ENCODE measurements around the gene SSUH2. TPM values are rescaled to one million over a fixed set of nuclear protein-coding genes. Genes with fewer than 3 reads are reported as not detected.

SSUH2 gene
- total RNA-seq, 4 donors from 2014 or later: 0.13 to 0.19 TPM; not detected in 2

DNA sequence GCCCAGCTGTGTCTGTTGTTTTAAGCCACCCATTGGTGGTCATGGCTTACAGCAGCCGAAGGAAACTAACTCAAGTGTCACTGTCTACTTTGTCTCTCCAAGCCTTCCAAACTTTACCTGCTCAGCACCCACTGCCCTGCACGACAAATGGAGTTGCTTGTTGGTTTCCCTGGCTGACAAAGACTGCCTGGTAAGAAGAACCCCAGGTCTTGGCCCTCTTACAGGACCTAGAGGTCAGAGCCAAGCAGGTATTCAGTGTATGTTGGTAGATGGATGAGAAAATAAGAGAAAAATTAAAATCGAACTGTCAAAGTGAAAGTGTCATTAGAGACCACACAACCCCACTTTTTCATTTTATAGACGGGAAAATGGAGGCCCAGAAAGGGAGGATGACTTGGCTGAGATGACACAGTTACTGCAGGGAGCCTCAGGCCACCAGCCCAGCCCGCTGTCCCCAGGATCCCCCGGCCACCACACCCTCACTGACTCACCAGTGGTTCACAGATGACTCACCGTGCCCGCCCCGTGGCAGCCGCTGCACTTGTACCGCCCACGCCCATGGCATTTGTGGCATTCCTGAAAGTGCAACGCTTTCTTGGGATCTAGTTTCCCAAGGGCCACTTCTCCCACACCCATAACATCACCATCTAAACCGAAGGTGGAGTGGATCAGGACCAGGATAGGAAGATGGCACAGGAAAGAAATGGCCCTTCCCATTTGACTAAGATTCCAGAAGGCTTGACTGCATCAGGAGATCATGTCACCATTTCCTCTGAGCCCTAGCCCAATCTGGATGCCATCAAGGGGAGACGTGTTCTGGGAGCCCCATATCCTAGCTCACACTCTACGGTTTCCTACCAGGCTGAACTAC, 15.2 kb downstream of the SSUH2 start:
- H3K27me3 ChIP-seq: no peaks in the 10 kb centered on the region
- no peaks in the 10 kb centered on the region for H3K36me3 ChIP-seq
- TF ChIP-seq, protein P1, sequence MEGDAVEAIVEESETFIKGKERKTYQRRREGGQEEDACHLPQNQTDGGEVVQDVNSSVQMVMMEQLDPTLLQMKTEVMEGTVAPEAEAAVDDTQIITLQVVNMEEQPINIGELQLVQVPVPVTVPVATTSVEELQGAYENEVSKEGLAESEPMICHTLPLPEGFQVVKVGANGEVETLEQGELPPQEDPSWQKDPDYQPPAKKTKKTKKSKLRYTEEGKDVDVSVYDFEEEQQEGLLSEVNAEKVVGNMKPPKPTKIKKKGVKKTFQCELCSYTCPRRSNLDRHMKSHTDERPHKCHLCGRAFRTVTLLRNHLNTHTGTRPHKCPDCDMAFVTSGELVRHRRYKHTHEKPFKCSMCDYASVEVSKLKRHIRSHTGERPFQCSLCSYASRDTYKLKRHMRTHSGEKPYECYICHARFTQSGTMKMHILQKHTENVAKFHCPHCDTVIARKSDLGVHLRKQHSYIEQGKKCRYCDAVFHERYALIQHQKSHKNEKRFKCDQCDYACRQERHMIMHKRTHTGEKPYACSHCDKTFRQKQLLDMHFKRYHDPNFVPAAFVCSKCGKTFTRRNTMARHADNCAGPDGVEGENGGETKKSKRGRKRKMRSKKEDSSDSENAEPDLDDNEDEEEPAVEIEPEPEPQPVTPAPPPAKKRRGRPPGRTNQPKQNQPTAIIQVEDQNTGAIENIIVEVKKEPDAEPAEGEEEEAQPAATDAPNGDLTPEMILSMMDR (IDR thresholded peaks at IDR 0.05): no peak
- no peak for TF ChIP-seq POLR2A (IDR thresholded peaks at IDR 0.05)
- H3K9me3 ChIP-seq: no peaks in the 10 kb centered on the region
- peaks cover 0 to 42% (median 8%) of the 10 kb centered on the region in 3 donors for H3K4me1 ChIP-seq
- H3K27ac ChIP-seq: peak overlapping the region in 3 of 4 donors; percentile 21 to 48 (median 39)
- DNase-seq: no peak
- 26 to 29% methylated on average over 13 to 16 of the region's 16 CpGs for WGBS, 2 donors
- intact Hi-C loops (cut with DNase I): no loop called here
- no peak overlapping the region for H3K4me3 ChIP-seq

DNA sequence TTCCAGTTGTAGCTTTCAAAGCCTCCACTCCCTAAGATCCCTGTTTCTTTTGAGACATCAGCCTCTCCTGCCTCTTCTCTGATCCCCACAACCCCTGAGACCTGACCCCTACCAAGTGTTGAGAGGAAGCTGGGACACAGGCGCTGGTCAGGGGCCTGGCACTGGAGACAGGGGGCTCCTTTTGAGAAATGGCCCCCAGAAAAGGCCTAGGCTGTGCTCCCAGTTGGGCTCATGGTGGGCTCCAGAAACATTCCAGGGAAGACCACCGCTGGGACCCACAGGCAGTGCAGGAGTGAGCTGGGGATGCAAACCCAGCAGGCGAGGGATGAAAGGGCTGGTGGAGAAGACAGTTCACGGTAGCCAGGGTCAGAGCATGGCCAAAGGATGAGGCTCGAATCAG, 16.6 kb downstream of the SSUH2 start:
- no peak for DNase-seq
- Histone ChIP-seq H3K4me1 (peaks cover 0 to 40% (median 8%) of the 10 kb centered on the region in 3 donors), H3K4me3 (no peak overlapping the region), H3K27ac (no peak overlapping the region), H3K9me3 (no peaks in the 10 kb centered on the region), H3K36me3 (no peaks in the 10 kb centered on the region), H3K27me3 (peaks cover 0 to 5% (median 0%) of the 10 kb centered on the region in 4 donors)
- intact Hi-C loops (cut with DNase I): no loop called here
- WGBS, 2 donors: 90 to 98% methylated on average over 3 to 4 of the region's 5 CpGs
- no peak for TF ChIP-seq POLR2A (IDR thresholded peaks at IDR 0.05)
- TF ChIP-seq, protein P1 (IDR thresholded peaks at IDR 0.05): no peak

DNA sequence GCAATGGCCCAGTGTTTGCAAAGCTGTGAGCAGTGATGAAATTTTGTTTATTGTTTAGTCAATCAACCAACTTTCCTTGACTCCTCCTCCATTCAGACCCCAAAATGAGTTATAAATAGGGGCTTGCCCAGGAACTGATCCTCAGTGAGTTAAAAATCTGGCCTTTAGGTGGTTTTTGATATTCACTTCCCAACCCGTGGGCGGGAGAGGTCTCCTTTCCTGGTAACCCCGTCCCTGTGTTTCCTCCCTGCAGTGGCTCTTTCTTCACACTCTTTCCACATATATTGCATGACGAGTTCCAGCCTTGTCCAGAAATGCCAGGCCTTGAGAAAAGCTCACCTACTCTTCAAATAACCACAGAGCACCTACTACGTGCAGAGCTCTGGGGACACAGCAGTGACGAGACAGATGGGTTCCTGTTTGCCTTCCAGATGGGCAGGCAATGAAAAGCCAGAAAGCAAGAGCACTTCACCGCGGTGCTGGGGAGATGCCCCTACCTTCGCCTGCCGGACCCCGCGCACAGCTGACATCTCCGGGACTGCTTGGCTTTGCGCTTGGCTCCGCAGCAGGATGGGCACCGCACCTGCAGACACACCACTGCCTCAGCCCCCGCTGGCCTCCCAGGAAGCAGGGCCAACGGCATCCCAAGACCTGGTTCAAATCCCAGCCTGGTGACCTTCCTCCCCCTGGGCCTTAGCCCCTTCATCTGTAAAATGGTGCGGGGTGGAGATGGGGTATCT, 17.2 kb downstream of the SSUH2 start:
- no peaks in the 10 kb centered on the region for H3K9me3 ChIP-seq
- H3K4me1 ChIP-seq: peaks cover 0 to 40% (median 14%) of the 10 kb centered on the region in 3 donors
- H3K27me3 ChIP-seq: peaks cover 0 to 5% (median 0%) of the 10 kb centered on the region in 4 donors
- no peak overlapping the region for H3K27ac ChIP-seq
- TF ChIP-seq, protein P1 (IDR thresholded peaks at IDR 0.05): no peak
- no peak for TF ChIP-seq POLR2A (IDR thresholded peaks at IDR 0.05)
- no peak for DNase-seq
- H3K4me3 ChIP-seq: no peak overlapping the region
- WGBS, 2 donors: 84% methylated on average over 6 to 16 of the region's 19 CpGs
- intact Hi-C loops (cut with DNase I): no loop called here
- H3K36me3 ChIP-seq: no peaks in the 10 kb centered on the region

DNA sequence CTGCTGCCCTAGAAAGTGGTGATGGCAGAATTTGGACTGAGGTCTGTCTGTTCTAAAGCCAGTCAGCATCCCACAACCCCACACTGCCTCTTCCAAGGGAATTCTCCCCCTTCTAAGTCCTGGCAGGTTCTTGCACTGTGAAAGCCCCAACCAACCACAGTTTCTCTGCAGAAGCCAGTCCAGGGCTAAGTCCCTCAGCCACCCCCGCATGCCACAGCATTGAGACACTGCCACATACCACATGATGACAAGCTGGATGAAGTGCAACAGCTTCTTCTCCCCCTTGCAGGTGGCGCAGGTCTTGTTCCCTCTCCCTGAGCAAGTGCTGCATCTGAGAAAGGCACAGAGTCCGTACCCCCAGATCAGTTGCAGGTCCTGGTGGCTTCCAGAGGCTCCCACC, 18.6 kb downstream of the SSUH2 start:
- intact Hi-C loops (cut with DNase I): no loop called here
- H3K4me3 ChIP-seq: no peak overlapping the region
- WGBS, 2 donors: 75 to 84% methylated on average over 1 to 3 of the region's 3 CpGs
- peaks cover 0 to 36% (median 17%) of the 10 kb centered on the region in 3 donors for H3K4me1 ChIP-seq
- peaks cover 0 to 5% (median 0%) of the 10 kb centered on the region in 4 donors for H3K27me3 ChIP-seq
- no peak for DNase-seq
- H3K36me3 ChIP-seq: no peaks in the 10 kb centered on the region
- H3K27ac ChIP-seq: no peak overlapping the region
- TF ChIP-seq POLR2A (IDR thresholded peaks at IDR 0.05): no peak
- TF ChIP-seq, protein P1 (IDR thresholded peaks at IDR 0.05): no peak
- no peaks in the 10 kb centered on the region for H3K9me3 ChIP-seq

DNA sequence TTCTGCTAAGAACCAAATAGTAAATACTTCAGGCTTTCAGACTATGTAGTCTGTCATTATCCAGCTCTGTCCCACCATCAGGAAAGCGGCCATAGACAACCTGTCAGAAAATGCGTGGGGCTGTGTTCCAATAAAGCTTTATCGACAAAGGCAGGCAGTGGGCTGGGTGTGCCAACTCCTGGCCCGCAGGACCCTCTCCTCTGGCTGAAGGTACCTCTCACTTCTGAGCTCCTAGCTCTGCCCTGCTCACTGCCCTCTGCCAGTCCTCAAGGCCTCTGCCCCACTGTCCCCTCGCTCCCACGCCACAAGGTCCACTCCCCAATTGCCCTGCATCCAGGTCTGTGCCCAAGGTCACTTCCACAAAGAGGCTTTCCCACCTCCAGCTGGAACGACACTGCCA, 20.0 kb downstream of the SSUH2 start:
- peaks cover 0 to 41% (median 23%) of the 10 kb centered on the region in 3 donors for H3K4me1 ChIP-seq
- TF ChIP-seq POLR2A (IDR thresholded peaks at IDR 0.05): no peak
- TF ChIP-seq, protein P1 (IDR thresholded peaks at IDR 0.05): no peak
- 91 to 94% methylated on average over 7 of the region's 7 CpGs for WGBS, 2 donors
- no peak overlapping the region for H3K4me3 ChIP-seq
- no peak overlapping the region for H3K27ac ChIP-seq
- H3K9me3 ChIP-seq: no peaks in the 10 kb centered on the region
- intact Hi-C loops (cut with DNase I): no loop called here
- no peaks in the 10 kb centered on the region for H3K36me3 ChIP-seq
- DNase-seq: no peak
- H3K27me3 ChIP-seq: peaks cover 0 to 5% (median 0%) of the 10 kb centered on the region in 4 donors

All from esophagus squamous epithelium (tissue), 5 donors.